ENCODE measurements around the gene CPLANE2.
"Not testable (repeated sequence)": the region's sequence is repeated elsewhere in the genome, so short reads cannot be mapped to it uniquely, and the experiment has no call there.

CPLANE2 gene

DNA sequence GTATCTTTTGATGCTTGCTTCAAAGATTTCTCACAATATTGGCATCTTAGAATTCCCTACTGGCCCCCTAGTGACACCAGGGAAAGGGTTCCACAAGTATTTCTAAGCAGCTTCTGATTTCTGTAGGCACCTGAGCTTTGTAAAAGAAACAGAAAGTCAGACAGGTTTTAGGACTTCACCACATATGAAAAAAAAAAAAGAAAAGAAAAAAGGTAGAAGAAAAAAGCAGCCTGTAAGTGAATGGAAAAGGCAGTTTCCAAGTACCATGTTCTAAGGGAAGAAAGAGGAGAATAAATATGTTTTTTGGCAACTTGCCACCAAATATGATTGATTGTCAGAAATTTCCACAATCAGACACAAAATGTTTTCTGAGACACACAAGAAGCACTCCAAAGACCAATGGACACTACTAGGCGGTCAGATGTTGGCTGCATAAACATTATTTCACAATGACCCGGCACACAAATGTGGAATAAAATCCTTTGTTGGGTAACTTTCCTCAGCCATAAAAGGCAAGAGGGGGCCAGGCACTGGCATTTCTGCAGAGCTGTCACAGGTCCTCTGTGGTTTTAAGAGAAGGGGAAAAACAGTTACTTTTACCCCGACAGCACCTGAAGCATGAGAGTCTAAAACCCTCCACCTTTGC lies 12.7 kb upstream of the CPLANE2 start:
- DNase-seq (ENCODE audit: low read depth in 3 of 3): no peak

DNA sequence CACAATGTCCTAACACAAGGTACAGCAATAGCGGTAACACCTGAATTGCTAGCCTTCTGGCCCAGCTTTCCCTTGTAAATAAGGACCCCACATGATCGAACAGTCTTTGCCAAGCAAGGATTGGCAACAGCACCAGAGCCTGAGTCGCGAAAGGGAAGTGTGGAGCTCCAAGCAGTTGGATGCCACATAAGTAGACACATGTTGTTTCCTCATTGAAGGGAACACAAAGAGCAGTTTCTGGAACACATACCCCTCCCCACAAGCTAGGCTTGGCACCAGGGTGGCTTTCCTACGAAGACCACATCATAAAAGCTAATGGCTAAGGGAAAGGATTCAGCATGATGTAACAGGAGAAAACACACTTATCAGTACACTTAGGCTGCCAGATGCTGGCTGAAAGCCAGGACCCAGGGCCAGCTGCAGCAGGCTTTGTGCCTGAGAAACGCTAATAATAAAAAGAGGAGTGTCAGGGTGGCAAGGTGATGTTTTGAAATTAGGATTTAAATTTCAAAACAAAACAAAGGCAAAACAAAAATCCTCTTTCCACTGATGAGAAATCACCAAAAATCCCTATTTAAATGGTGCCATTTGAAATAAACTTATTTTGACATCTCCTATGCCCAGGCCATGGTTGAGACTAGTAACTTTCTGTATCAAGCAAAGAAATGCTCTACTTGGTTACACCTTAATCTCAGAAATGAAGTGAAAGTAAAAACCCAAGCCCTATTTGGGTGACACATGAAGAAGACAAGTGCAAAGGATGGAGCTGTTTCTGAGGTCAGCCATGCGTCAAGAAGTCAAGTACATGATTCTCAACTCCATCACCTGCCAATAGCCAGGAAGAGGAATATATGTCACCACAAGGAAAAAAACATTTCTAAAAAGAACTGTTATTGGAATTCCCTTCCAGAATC lies 11.9 kb upstream of the CPLANE2 start:
- no peak for DNase-seq (ENCODE audit: low read depth in 3 of 3)

DNA sequence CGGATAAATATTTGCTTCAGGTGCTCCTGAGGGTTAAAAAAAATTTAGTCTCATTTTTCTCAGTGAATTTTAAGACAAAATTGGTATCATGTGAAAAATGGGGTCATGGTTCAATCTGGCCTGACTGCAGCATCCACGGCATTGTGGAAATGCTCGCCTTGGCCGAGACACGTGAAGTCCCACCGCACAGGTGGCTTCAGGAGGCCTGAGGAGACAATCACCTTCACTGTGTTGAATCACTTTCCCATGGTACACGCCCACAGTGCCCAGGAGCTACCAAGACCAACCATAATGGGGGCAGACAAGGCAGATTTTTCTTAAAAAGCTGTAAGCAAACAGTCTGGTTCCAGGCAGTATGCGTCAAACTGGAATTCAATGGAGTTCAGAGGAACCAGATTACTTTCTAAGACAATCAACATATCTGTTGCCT lies 11.0 kb upstream of the CPLANE2 start:
- no peak for DNase-seq (ENCODE audit: low read depth in 3 of 3)

DNA sequence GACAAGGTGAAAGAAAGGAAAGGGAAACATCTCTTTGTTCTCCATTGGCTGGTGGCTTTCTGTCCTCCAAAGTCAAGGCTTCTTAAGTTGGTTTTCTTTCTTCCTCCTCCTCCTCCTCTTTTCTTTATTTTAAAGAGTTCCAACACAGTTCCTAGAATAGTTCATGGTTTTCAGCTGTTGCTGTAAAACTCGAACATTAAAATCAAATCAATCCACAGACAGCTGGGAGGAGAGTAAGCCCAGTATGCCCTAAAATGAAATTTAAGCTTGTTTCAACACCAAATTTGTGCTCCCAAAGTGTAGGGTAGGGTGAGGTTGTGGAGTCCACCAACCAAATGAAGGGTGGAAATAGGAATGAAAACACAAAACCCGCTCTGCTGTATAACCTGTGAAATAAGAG lies 10.5 kb upstream of the CPLANE2 start:
- no peak for DNase-seq (ENCODE audit: low read depth in 3 of 3)

DNA sequence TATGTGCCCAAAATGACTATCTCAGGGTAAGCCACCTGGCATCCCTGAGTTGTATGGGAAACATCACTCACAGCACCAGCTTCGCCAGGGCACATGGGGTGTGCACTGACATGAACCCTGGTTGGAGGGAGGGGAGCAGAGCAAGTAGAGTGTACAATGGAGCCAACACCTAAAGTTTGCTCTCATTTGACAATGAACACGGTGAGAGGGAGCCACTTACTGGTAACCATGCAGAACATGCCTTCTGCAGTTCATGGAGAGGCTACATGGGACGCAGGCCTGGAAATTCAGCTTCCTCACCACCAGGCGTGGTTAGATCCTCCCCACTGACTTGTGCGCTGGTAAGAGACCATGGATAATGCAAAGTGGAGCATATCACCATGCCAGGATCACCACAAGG lies 10.0 kb upstream of the CPLANE2 start:
- no peak for DNase-seq (ENCODE audit: low read depth in 3 of 3)

DNA sequence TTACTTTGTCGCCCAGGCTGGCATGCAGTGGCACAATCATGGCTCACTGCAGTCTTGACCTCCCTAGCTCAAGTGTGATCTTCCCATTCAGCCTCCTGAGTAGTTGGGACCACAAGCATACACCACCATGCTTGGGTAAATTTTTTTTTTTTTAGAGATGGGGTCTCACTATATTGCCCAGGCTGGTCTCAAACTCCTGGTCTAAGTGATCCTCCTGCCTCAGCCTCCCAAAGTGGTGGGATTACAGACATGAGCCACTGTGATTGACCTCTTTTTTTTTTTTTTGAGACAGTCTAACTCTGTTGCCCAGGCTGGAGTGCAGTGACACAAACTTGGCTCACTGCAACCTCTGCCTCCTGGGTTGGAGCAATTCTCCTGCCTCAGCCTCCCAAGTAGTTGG lies 9.3 kb upstream of the CPLANE2 start:
- not testable (repeated sequence) for DNase-seq (ENCODE audit: low read depth in 3 of 3)

DNA sequence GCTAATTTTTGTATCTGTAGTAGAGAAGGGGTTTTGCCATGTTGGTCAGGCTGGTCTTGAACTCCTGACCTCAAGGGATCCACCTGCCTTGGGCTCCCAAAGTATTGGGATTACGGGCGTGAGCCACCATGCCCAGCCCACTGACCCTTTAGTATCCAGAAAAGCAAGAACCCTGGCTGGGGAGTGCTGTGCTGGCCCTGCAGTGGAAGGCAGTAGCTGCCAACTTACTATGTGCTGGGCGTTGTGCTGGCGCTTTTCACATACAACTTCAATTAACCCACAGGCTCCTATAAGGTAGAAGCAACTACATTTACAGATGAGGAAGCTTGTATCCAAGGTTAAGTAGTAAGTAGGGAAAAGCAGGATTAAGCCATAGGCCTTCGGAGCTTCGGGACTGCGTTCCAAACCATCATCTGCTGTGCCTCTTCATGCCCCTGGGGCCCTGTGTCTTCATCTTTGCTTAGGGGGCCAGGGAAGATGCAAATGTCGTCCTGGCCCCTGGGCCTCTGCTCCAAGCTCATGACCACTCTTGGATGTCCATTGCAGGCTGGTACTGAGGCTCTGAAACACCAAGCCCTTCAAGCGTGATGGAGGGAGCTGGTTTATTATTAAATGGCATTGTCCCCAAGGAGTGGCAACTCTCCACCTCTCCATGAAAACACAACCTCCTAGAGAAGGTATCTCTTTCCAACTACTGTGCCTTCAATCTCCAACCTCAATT lies 8.7 kb upstream of the CPLANE2 start:
- no peak for DNase-seq (ENCODE audit: low read depth in 3 of 3)

DNA sequence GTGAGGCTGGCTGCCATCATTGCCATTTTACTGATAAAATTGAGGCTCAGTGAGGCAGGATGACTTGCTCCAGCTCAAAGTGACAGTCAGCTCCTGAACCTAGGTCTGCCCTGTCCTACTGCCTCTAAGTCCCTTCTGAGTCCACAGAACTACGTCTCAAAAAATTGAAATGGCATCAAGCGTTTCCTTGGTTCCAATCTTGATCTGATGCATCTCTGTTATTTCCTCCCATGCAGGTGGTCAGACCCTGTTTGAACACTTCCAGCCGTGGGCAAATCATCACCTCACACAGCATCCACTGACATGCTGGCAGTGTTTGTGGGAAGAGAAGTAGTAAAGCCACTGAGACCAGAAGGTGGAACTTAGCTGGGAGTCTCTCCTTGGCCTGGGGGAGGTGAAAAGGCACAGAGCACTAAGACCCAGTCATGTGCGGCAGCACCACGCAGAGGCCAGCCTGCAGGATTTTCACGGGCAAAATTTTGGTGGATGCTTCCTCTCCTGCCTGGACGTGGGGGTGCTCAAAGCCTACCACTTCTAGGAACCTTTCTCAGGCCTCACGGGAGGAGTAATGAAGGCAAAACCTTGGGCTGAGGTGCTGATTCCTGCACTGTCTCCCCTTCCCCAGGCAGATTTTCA lies 7.8 kb upstream of the CPLANE2 start:
- no peak for DNase-seq (ENCODE audit: low read depth in 3 of 3)

DNA sequence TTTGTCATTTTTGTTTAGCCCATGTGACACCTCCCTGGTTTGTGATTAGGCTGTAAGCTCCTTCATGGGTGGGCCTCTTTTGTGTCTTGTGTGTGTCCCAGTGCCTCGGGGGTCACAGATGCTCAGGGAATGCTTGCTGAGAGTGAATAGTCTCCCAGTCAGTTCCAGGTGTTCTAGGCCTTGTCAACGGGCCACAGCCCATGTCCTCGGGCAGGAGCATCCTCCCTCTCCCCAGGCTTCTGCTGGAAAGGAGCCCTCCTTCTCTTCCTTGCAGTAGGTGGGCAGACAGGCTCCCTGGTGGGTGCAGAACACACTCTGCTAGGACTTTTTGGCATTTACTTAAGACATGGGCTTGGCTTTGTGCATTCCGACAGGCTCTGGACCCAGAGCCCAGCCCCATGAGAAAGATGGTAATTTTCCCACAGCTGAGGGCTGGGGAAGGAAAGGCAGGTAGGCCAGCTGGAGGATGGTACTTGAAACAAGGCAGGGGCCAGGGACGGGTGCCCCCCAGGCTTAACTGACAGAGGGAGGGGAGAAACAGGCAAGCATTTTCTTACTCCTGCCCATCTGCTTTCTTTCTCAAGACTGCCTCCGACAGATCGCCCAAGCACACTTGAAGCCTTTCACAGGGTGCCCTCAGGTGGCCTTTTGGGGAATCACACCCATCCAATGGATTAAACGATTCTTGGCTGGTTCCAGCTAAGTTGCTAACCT lies 7.1 kb upstream of the CPLANE2 start:
- peak; percentile 55 to 73 (median 57) for DNase-seq (ENCODE audit: low read depth in 3 of 3)

DNA sequence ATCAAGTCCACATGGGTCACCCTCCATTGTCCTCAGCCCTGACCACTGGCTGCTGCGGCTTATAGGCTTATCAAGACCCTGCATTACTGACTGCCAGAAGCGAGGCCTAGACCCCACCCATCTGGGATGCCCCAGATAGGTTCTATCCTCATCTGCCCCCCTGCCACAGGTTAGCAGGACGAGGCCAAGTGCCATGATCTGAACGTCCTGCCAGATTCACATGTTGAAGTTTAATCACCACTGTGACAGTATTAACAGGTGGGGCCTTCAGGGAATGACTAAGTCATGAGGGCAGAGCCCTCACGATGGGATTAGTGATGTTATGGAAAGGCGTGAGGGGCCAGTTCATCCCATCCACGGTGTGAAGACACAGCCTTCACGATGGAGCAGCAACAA lies 6.2 kb upstream of the CPLANE2 start:
- DNase-seq (ENCODE audit: low read depth in 3 of 3): no peak

DNA sequence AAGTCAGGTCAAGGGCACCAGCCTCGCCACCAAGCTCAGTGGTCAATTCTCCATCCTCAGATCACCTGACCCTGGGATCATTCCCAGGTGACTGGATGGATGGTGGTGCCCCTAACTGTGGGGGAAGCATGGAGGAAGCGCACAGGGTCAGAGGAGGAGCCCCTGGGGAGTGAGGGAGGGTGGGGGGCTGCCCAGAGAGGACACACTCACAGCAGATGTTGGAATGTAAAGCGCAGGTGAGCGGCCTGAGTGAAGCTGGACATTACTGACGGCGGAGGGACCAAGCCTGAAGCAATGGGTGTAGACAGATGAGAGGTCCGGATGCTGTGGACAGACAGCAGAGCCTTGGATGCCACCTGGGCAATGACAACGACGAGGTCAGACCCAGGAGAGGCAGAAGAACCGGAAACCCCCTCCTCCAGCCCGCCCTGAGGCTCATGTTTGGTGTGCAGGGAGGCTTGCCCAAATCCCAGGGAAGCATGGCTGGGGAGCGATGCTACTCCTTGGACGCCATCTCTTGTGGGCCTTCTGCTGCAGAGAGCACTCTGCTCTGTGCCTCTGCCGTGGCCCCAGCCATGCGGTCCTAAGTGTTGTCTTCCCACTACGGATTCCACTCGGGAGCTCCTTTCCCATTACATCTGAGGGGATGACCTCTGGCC lies 5.7 kb upstream of the CPLANE2 start:
- no peak for DNase-seq (ENCODE audit: low read depth in 3 of 3)

DNA sequence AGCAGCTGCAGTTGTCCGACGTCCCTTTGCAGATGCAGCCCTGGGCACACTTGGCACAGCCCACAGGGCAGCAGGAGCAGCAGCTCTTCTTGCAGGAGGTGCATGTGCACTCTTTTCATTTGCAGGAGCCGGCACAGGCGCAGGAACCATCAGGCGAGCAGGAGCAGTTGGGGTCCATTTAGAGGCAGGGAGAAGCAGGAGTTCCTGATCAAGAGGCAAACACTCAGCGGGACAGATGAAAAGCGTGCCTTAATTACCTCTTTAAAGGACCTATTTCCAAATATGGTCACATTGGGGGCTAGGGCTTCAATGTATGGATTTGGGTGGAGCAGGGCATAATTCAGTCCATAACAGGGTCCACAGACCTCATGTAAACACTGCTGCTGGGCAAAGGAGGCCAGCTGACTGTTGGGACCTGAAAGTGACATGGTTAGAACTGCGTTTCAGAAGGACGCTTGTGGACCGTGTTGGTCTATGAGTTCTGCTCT lies 4.3 kb upstream of the CPLANE2 start:
- no peak for DNase-seq (ENCODE audit: low read depth in 3 of 3)

DNA sequence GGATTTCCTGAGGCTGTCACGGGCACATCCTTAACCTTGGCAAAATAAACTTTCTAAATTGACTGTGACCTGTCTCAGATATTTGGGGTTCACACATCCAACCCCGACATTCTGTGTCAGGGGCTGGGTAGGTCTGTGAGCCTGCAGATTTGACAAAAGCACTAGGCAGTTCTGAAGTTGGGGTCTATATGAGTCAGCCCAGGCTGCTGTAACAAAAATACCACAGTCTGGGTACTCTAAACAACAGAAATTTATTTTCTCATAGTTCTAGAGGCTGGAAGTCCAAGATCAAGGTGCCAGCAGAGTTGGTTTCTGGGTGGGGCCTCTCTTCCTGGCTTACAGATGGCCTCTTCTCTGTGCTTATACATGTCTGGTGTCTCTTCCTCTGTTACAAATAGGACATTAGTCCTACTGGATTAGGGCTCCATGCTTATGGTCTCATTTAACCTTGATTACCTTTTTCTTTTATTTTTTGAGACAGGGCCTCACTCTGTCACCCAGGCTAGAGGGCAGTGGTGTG lies 3.0 kb upstream of the CPLANE2 start:
- no peak for DNase-seq (ENCODE audit: low read depth in 3 of 3)

DNA sequence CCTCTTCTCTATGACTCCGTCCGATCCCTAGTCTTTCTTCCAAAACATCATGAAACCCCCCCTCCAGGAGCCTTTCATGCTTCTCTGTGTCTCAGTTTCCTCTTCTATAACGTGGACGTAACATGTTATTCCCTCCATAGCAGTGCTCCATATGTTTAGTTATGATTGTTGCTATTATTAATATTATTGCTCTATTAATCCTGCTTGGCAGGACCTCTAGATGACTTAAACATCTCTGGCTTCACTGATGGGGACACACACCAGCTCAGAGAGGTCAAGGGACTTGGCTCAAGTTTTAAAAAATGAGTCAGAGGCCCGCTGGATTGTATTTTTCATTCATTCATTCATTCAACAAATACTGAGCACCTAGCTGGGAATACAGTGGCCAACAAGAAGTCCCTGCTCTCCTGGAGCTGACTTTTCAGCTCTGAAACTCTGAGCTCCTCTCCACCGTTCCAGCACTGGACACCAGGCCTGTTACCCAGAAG lies 404 bp upstream of the CPLANE2 start:
- no peak for DNase-seq (ENCODE audit: low read depth in 3 of 3)

DNA sequence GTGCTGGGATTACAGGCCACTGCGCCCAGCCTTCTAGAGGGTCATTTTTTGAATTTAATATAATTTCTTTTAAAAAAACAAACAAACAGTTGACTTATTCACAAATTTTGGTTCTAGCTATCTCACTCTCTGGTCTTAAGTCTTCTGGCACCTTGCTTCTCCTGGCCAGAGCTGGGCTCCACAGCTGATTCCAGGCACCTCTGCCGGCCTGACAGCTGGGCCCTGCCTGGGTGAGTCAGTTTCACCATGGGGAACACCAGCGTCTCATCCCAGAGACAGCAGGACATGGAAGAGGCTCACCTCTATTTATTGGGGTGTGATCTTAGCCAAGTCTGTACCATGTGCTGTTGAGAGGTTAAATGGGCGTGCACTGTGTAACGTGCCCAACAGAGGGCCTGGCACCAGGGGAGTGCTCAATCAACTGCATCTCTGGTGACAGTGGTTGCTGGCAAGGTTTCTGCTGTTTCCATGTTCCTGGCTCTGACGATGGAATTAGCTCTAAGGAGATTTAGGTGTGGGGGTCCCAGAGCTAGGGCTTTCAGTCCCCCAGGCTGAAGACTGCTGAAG lies 956 bp downstream of the CPLANE2 start:
- DNase-seq (ENCODE audit: low read depth in 3 of 3): peak in 1 of 3 experiments; percentile 44

DNA sequence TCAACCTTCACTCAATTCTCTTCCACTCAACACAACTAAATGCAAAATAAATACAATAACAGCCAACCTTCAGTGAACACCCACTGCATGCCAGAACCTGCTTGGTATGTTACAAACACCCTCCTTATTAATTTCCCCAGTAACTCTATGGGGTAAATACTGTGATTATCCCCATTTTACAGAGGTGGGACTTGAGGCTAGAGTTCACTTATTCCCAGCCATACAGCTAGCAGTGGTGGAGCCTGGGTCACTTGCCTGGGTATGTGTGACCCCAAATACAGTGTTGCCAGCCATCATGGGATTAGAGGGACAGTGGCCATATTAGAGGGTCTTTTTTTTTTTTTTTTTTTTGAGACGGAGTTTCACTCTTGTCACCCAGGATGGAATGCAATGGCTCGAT lies 1.6 kb downstream of the CPLANE2 start:
- DNase-seq (ENCODE audit: low read depth in 3 of 3): no peak

DNA sequence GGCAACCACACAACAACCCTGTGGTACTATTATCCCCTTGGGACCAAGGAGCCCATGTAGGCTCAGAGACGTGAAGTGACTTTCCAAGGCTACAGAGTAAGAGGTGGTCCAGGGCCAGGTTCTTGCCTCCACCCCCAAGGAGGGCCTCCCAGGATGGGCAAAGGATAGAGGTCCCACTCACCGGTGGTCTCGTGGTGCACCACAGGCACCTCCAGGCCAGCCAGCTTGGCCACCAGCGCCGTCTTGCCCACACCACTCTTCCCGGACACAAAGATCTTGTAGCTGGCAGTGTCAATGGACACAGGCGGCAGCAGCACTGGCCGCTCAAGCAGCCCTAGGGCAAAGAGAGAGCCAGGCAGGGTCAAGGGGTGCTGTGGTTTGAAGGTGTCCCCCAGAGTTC lies 3.6 kb downstream of the CPLANE2 start:
- DNase-seq (ENCODE audit: low read depth in 3 of 3): no peak

DNA sequence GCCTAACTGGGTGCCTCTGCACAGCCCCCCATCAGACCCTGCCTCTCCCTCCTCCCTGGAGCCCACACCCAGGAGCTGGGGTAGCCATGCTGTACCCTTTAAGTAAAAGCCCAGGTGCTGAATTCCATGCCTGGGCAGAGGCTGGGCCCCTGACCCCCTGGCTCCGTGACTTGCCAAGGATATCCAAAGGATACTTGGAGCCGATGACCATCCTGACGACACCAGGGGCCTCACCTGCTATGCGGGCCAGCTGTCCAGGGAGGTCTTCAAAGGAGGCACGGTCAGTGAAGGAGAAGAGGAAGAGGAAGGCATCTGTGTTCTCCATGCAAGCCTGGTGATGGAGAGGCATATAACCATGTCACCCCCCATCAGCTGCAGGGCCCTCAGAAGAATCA lies 4.7 kb downstream of the CPLANE2 start:
- DNase-seq (ENCODE audit: low read depth in 3 of 3): no peak

DNA sequence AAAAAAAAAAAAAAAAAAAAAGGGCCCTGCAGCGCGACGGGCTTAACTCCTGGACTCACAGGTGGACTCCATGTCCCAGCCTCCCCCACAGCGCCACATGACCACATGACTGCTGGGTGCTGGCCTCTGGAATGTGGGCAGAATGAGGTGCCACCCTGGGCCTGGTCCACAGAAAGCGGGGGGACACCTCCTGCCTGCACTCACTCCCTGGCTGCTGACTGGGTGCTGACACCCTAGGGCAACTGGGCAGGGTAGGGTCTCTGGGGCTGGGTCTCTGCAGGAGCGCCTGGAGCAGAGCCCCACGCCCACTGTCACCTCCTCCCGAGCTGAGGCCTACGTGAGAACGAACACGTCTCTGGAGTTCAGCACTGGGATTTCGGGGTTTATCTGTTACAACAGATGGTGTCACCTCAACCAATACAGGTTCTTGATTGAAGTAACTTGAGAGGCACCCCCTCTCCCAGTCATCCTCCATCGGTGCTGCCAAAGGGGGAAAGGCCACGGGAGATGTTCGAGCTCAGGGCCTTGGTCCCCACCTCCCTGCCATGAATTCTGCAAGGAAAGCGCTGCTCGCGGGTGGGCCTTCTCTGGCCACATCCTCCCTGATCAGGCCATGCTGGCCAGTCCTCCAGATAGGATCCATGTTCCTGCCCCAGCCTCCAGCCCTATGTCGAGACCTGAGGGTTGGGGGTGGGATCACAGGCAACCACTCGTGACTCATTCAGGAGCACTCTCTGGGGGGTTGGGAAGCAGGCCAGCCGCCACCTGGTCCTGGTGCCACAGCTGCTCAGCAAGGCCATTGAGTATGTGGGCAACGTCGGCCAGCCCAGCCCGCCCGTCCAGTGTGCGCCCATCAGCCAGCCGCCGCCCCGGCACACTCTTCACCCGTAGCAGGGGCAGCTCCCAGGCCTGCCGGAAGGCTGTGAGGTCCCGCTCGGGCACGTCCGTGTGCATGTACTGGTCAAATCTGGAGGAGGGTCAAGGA lies 5.4 kb downstream of the CPLANE2 start:
- no peak for DNase-seq (ENCODE audit: low read depth in 3 of 3)
